Heart right ventricle (tissue), 16 donors: ENCODE results near the gene CHMP5. TPM values are rescaled to one million over a fixed set of nuclear protein-coding genes. Genes with fewer than 3 reads are reported as not detected.

Experiments used
- ATAC-seq, 8 donors: fragments of 200-7000 bp; cut with Tn5 transposase; one replicate each; pipeline ENCODE4 v1.9.1; 2020; ENCODE audit warnings: mild to moderate bottlenecking in 8 of 8, moderate library complexity in 8 of 8, moderate number of reproducible peaks in 1 of 8
- DNase-seq, 2 donors: peaks; one replicate each; pipeline ENCODE4 v3.0.0-alpha.2; 2020
- H3K27ac ChIP-seq, 10 donors: fragments of 200-600 bp; sonication (generic) in 2 of 10; one replicate each; pipeline versions ENCODE4 v1.5.0 to v1.8.0; 2020 to 2022; ENCODE audit warnings: mild to moderate bottlenecking in 3 of 10
- H3K27me3 ChIP-seq, 7 donors: fragments of 200-600 bp; one replicate each; pipeline ENCODE4 v1.8.0; 2021 to 2022; ENCODE audit warnings: mild to moderate bottlenecking in 2 of 7
- H3K36me3 ChIP-seq, 9 donors: fragments of 200-600 bp; sonication (generic) in 1 of 9; one replicate each; pipeline versions ENCODE4 v1.5.0 to v1.8.0; 2020 to 2022; ENCODE audit warnings: mild to moderate bottlenecking in 2 of 9
- H3K4me1 ChIP-seq, 9 donors: fragments of 200-600 bp; sonication (generic) in 1 of 9; one replicate each; pipeline versions ENCODE4 v1.5.0 to v1.8.0; 2020 to 2022; ENCODE audit warnings: mild to moderate bottlenecking in 4 of 9
- H3K4me3 ChIP-seq, 10 donors: fragments of 200-600 bp; sonication (generic) in 2 of 10; one replicate each; pipeline versions ENCODE4 v1.5.0 to v1.8.0; 2020 to 2022; ENCODE audit warnings: mild to moderate bottlenecking in 7 of 10, moderate library complexity in 2 of 10
- H3K9me3 ChIP-seq, 11 donors: fragments of 200-600 bp in 10 of 11; sonication (generic) in 2 of 11; one replicate each; pipeline versions ENCODE4 v1.5.0 to v1.8.0; 2013 to 2022; ENCODE audit warnings: mild to moderate bottlenecking in 2 of 11, control low read depth in 1 of 11, moderate library complexity in 1 of 11
- CTCF ChIP-seq, 9 donors: fragments of 200-600 bp; sonication (generic) in 2 of 9; IDR thresholded peaks; one replicate each; pipeline versions ENCODE4 v1.5.0 to v1.8.0; 2021 to 2022; ENCODE audit warnings: antibody characterized with exemption in 9 of 9, mild to moderate bottlenecking in 5 of 9, moderate library complexity in 1 of 9
- WGBS, 2 donors: extraction: QIAGEN DNeasy Blood & Tissue Kit; methylation state at CpG; one replicate each; pipeline ENCODE4 v1.1.7; 2013; ENCODE audit warnings: inconsistent platforms in 1 of 2; 5-methylcytosine and 5-hydroxymethylcytosine counted together
- intact Hi-C, 10 donors: fragments of 100-400 bp; cut with DNase I; formaldehyde crosslinking; loops; one replicate each; pipeline versions ENCODE4 v1.11.1 to v1.14.2; 2022
- long read RNA-seq, 3 donors: library from polyadenylated mRNA; unstranded; transcript quantifications; one replicate each; pipeline ENCODE4 v2.0.0, GENCODE V29; 2020 to 2021
- polyA plus RNA-seq, 2 donors: library from polyadenylated mRNA; stranded (reverse); fragments of 200-250 nt; gene quantifications; one replicate each; pipeline ENCODE4 v1.2.3, GENCODE V29; 2013
- total RNA-seq, 10 donors: library from RNA; stranded (reverse); fragmentation: NEBNext Ultra II Directional in 3 of 10; extraction: Animal tissue kit (Norgen Biotek cat#: 25700) in 3 of 10; gene quantifications; one replicate each; pipeline versions ENCODE4 v1.2.1 to v1.2.4, GENCODE V29; 2021 to 2023
- donor health status: Arrhythmogenic right ventricular cardiomyopathy.
- donor health status: ischemic (EF 13 %, LVEDD 7.1; RV severe dilation, severe dysfunction).
- donor health status: healthy with polysubstance abuse.
- donor health status: DM: no; HTN: yes; CAD: no.
- donor health status: DM: no; HTN: no; CAD: no.
- donor health status: ischemic (EF 25% LVEDD 6.9; RV normal size, moderate dysfunction).
- donor health status: ischemic (EF 25% LVEDD 5.7; RV mildly dilated, moderate dysfunction).
- donor health status: healthy.
- donor health status: DM: yes; HTN: yes; CAD: no.
- donor health status: Ischemic cardiomyopathy.
- donor health status: ischemic (EF 35%, LVEDD 5.7; RV mildly dilated, moderate dysfunction).
- donor health status: nonischemic (EF 11% LVEDD 7.7; RV severe dilation, severe dysfunction).
- donor health status: DM: yes; HTN: yes; CAD: no.
- donor health status: PGD.
- donor health status: ischemic (EF 29% LVEDD 5.4; RV normal size, mild dysfunction).
- donor health status: nonischemic (EF 23%, LVEDD 6.1; RV moderate dilation, normal function).

Gene CHMP5
- total RNA-seq (10 to 100 TPM; 41.4 to 57.2 (median 53.5) TPM), polyA plus RNA-seq (10 to 100 TPM; 24.1 to 55.6 TPM)
- long read RNA-seq, donor 1, transcript CHMP5-201 (8 exons, 1,477 nt): major isoform, 79 of 83 reads
- long read RNA-seq, donor 1, partial matches to known transcripts: 1 of 83 reads
- long read RNA-seq, donor 1, other reads (novel, unspliced or antisense): 3 of 83 reads
- long read RNA-seq, donor 2, transcript CHMP5-201 (8 exons, 1,477 nt): major isoform, 59 of 62 reads
- long read RNA-seq, donor 2, partial matches to known transcripts: 1 of 62 reads
- long read RNA-seq, donor 2, other reads (novel, unspliced or antisense): 2 of 62 reads
- long read RNA-seq, donor 3, transcript CHMP5-201 (8 exons, 1,477 nt): major isoform, 111 of 120 reads
- long read RNA-seq, donor 3, partial matches to known transcripts: 1 of 120 reads
- long read RNA-seq, donor 3, other reads (novel, unspliced or antisense): 6 of 120 reads

GRCh38 chr9:33264473-33265177 lies at the start of gene CHMP5, which contains the start of gene BAG1:
Gene CHMP5 (plus strand): TSS chr9:33265049. CDS start chr9:33265079, 30 bp downstream.
Gene BAG1 (minus strand): TSS chr9:33264708.
- peaks cover 0 to 69% (median 44%) of the 10 kb centered on the region in 9 donors for H3K36me3 ChIP-seq
- 0% methylated on average over 59 to 67 of the region's 67 CpGs for WGBS, 2 donors
- TF ChIP-seq CTCF (IDR thresholded peaks at IDR 0.05): peak; percentile 9 to 63 (median 49)
- H3K4me1 ChIP-seq: peaks cover 4 to 44% (median 27%) of the 10 kb centered on the region in 9 donors
- no peaks in the 10 kb centered on the region for H3K9me3 ChIP-seq
- intact Hi-C loops: no loop called here
- H3K27ac ChIP-seq: peak within 1 kb of the TSS; percentile 89 to 97 (median 95)
- peak within 1 kb of the TSS; percentile 62 to 96 (median 90) for H3K4me3 ChIP-seq
- ATAC-seq (peak; percentile 98 to 99 (median 98)), DNase-seq (peak; percentile 100)
- no peaks in the 10 kb centered on the region for H3K27me3 ChIP-seq

GRCh38 chr9:33220681-33221567 lies 43.9 kb upstream of the CHMP5 start:
- no peak for TF ChIP-seq CTCF (IDR thresholded peaks at IDR 0.05)
- Histone ChIP-seq H3K4me3 (no peak overlapping the region), H3K27me3 (no peaks in the 10 kb centered on the region), H3K9me3 (no peaks in the 10 kb centered on the region), H3K4me1 (peaks cover 0 to 26% (median 4%) of the 10 kb centered on the region in 9 donors), H3K27ac (peak overlapping the region in 2 of 10 donors; percentile 1 to 62), H3K36me3 (no peaks in the 10 kb centered on the region)
- DNase-seq (peak in 1 of 2 donors; percentile 20), ATAC-seq (peak; percentile 28 to 71 (median 44))
- WGBS, 2 donors: 78 to 80% methylated on average over 14 of the region's 14 CpGs
- intact Hi-C loops: loop anchor here in 6 of 10 donors (5.0 to 10.0 kb wide), 3 partner anchors 46 to 54 kb away; partner anchors contain the start of gene B4GALT1 (in 1 of the 6)

- peaks cover 0 to 31% (median 4%) of the 10 kb centered on the region in 9 donors for H3K4me1 ChIP-seq
- WGBS, 2 donors: 91 to 96% methylated on average over 3 of the region's 3 CpGs
- peak overlapping the region in 2 of 10 donors; percentile 1 to 62 for H3K27ac ChIP-seq
- H3K27me3 ChIP-seq: no peaks in the 10 kb centered on the region
- intact Hi-C loops: loop anchor here in 6 of 10 donors (5.0 to 10.0 kb wide), 3 partner anchors 47 to 54 kb away; partner anchors contain the start of gene B4GALT1 (in 1 of the 6)
- ATAC-seq: peak in 1 of 8 donors; percentile 27
- H3K36me3 ChIP-seq: no peaks in the 10 kb centered on the region
- no peaks in the 10 kb centered on the region for H3K9me3 ChIP-seq
- DNase-seq: no peak
- no peak overlapping the region for H3K4me3 ChIP-seq
- TF ChIP-seq CTCF (IDR thresholded peaks at IDR 0.05): no peak
Observed at GRCh38 chr9:33221568-33221884, 43.3 kb upstream of the CHMP5 start.
